Measurements from ENCODE around the gene GFY. TPM values are rescaled to one million over a fixed set of nuclear protein-coding genes. Genes with fewer than 3 reads are reported as not detected.

Gene GFY
- polyA plus RNA-seq, 2 donors = not detected

DNA sequence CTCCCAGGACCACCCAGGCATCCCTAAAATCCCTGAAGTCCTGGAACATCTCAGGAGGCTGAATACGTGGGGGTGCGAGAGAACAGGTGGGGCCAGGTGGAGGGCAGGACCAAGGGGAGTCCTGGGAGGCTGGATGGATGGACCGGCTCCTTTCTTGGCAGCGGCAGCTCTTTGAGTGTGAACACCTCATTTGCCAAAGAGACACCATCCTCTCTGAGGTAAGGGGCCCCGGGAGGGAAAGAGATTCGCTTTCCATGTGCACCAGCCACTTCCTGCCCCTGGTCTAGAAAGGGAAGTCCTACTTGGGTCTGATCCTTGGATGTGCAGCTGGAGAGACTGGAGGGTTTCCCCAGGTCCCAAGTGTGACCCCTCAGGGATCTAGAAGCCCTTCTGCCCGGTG, 18.1 kb upstream of the GFY start:
- Histone ChIP-seq H3K27me3 (ENCODE audit: control insufficient read depth in 1 of 2, insufficient read depth in 2 of 2, low read length in 2 of 2) (no peaks in the 10 kb centered on the region), H3K36me3 (ENCODE audit: control insufficient read depth in 2 of 2, insufficient read depth in 2 of 2, low read length in 1 of 2) (no peaks in the 10 kb centered on the region), H3K4me1 (ENCODE audit: control insufficient read depth in 2 of 2, insufficient read depth in 2 of 2, low read length in 1 of 2) (no peaks in the 10 kb centered on the region), H3K4me3 (ENCODE audit: low read depth in 1 of 2, low read length in 2 of 2) (no peak overlapping the region), H3K27ac (ENCODE audit: low read depth in 2 of 2, low read length in 1 of 2) (no peak overlapping the region), H3K9me3 (ENCODE audit: control insufficient read depth in 2 of 2, insufficient read depth in 1 of 2, low read depth in 1 of 2, low read length in 1 of 2) (no peaks in the 10 kb centered on the region)
- WGBS, 2 donors = 68 to 69% methylated on average over 7 of the region's 7 CpGs

DNA sequence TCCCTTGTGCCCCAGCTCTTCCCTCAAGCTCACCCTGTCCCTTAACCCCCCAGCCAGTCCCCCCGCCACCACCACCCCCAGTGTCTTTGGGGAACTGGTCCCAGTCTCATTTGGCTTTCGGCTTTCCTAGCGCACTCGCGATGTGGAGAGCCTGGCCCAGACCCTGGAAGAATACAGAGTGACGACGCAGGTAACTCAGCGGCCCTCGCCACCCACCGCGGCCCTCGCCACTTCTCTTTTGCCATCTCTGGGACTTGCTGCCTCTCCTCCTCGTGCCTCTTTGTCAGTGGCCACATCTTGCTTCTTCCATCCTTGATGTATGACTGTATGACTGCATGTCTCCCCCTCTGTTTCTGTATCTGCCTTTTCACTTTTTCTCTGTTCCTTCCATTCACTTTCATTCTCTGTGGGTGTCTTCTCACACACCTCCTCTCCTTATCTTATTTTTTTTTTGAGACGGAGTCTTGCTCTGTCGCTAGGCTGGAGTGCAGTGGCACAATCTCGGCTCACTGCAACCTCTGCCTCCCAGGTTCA, 17.6 kb upstream of the GFY start:
- no peak overlapping the region for H3K27ac ChIP-seq (ENCODE audit: low read depth in 2 of 2, low read length in 1 of 2)
- H3K4me3 ChIP-seq (ENCODE audit: low read depth in 1 of 2, low read length in 2 of 2) = no peak overlapping the region
- no peaks in the 10 kb centered on the region for H3K4me1 ChIP-seq (ENCODE audit: control insufficient read depth in 2 of 2, insufficient read depth in 2 of 2, low read length in 1 of 2)
- H3K27me3 ChIP-seq (ENCODE audit: control insufficient read depth in 1 of 2, insufficient read depth in 2 of 2, low read length in 2 of 2) = no peaks in the 10 kb centered on the region
- WGBS, 2 donors = 89 to 92% methylated on average over 16 of the region's 16 CpGs
- H3K36me3 ChIP-seq (ENCODE audit: control insufficient read depth in 2 of 2, insufficient read depth in 2 of 2, low read length in 1 of 2) = no peaks in the 10 kb centered on the region
- H3K9me3 ChIP-seq (ENCODE audit: control insufficient read depth in 2 of 2, insufficient read depth in 1 of 2, low read depth in 1 of 2, low read length in 1 of 2) = no peaks in the 10 kb centered on the region

DNA sequence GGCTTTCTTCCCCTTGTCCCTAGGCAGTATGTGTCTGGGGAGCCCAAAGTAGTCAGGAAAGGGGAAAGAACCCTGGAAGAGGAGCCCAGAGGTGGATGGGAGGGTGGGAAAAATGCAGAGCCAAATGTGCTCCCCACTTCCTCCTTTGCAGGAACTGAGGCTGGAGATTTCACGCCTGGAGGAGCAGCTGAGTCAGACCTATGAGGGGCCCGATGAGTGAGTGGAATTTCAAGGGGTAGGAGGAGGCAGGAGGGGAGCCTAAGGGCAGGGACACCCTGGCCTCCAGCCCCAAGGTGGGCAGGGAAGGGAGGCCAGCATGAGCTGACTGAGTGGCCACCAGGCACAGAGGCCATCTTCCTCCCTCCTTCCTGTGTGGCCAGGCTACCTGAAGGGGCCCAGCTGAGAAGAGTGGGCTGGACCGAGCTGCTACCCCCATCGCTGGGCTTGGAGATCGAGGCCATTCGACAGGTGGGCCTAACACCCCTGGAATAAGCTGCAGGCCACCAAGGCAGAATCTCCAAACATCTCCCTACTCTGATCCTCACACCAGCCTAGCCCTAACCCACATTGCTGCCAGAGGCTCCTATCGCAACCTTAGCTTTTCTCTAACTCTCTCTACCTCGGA, 16.3 kb upstream of the GFY start:
- no peaks in the 10 kb centered on the region for H3K36me3 ChIP-seq (ENCODE audit: control insufficient read depth in 2 of 2, insufficient read depth in 2 of 2, low read length in 1 of 2)
- WGBS, 2 donors = 71 to 74% methylated on average over 8 of the region's 8 CpGs
- no peaks in the 10 kb centered on the region for H3K9me3 ChIP-seq (ENCODE audit: control insufficient read depth in 2 of 2, insufficient read depth in 1 of 2, low read depth in 1 of 2, low read length in 1 of 2)
- no peak overlapping the region for H3K4me3 ChIP-seq (ENCODE audit: low read depth in 1 of 2, low read length in 2 of 2)
- H3K4me1 ChIP-seq (ENCODE audit: control insufficient read depth in 2 of 2, insufficient read depth in 2 of 2, low read length in 1 of 2) = no peaks in the 10 kb centered on the region
- no peaks in the 10 kb centered on the region for H3K27me3 ChIP-seq (ENCODE audit: control insufficient read depth in 1 of 2, insufficient read depth in 2 of 2, low read length in 2 of 2)
- H3K27ac ChIP-seq (ENCODE audit: low read depth in 2 of 2, low read length in 1 of 2) = no peak overlapping the region

DNA sequence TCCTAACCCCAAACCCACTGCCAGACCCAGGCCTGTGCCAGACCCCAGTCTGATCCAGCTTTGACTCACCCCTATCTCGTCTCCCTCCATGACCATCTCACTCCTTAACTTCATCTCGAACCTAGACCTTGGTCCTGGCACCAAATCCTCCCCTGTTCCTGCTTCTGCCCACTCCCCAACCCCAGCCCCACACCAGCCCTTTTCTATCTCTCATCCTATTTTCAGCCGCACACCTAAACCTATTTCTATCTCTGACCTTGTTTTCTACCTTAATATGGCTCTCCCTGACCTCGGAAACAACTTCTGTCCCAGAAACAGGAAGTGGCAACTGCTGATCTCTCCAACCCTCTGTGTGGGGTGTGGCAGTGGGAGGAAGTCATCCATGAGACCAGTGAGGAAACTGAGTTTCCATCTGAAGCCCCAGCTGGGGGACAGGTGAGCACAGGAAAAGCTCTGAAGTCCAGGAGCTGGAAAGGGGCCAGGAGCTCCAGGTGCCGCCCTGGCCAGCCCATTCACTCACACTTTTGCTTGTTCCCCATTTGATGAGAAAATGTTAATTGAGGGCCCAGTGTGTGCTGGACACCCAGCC, 15.7 kb upstream of the GFY start:
- 66 to 70% methylated on average over 5 of the region's 5 CpGs for WGBS, 2 donors
- Histone ChIP-seq H3K4me1 (ENCODE audit: control insufficient read depth in 2 of 2, insufficient read depth in 2 of 2, low read length in 1 of 2) (no peaks in the 10 kb centered on the region), H3K36me3 (ENCODE audit: control insufficient read depth in 2 of 2, insufficient read depth in 2 of 2, low read length in 1 of 2) (no peaks in the 10 kb centered on the region), H3K4me3 (ENCODE audit: low read depth in 1 of 2, low read length in 2 of 2) (no peak overlapping the region), H3K27ac (ENCODE audit: low read depth in 2 of 2, low read length in 1 of 2) (no peak overlapping the region), H3K9me3 (ENCODE audit: control insufficient read depth in 2 of 2, insufficient read depth in 1 of 2, low read depth in 1 of 2, low read length in 1 of 2) (no peaks in the 10 kb centered on the region), H3K27me3 (ENCODE audit: control insufficient read depth in 1 of 2, insufficient read depth in 2 of 2, low read length in 2 of 2) (no peaks in the 10 kb centered on the region)

DNA sequence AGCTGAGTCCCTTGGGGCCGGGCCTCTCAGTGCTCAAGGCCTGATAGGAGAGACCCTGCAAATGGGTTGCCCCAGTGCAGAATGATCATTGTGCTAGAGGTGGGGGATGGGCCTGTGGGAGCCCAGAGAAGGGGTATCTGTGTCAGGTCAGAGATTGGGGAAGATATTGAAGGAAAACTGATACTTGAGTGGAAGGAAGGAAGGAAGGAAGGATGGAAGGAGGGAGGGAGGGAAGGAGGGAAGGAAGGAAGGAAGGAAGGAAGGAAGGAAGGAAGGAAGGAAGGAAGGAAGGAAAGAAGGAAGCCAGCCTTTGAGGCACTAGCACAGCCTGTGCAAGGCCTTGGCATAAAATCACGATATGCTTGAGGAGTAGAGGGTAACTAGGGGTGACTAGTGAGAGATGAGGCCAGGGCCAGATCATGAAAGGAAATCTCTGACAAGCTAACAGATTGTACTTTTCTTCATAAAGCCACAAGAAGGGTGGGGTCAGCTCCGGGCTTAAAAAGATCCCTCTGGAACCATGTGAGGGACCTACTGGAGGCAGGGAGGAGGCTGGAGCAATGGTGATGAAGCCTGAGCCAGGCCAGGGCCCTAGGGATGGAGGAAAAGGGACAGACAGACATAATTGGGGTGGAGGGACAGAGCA, 13.4 kb upstream of the GFY start:
- no peaks in the 10 kb centered on the region for H3K27me3 ChIP-seq (ENCODE audit: control insufficient read depth in 1 of 2, insufficient read depth in 2 of 2, low read length in 2 of 2)
- H3K27ac ChIP-seq (ENCODE audit: low read depth in 2 of 2, low read length in 1 of 2) = no peak overlapping the region
- no peaks in the 10 kb centered on the region for H3K9me3 ChIP-seq (ENCODE audit: control insufficient read depth in 2 of 2, insufficient read depth in 1 of 2, low read depth in 1 of 2, low read length in 1 of 2)
- no peaks in the 10 kb centered on the region for H3K4me1 ChIP-seq (ENCODE audit: control insufficient read depth in 2 of 2, insufficient read depth in 2 of 2, low read length in 1 of 2)
- 74 to 76% methylated on average over 3 of the region's 3 CpGs for WGBS, 2 donors
- no peaks in the 10 kb centered on the region for H3K36me3 ChIP-seq (ENCODE audit: control insufficient read depth in 2 of 2, insufficient read depth in 2 of 2, low read length in 1 of 2)
- no peak overlapping the region for H3K4me3 ChIP-seq (ENCODE audit: low read depth in 1 of 2, low read length in 2 of 2)

- Histone ChIP-seq H3K27ac (ENCODE audit: low read depth in 2 of 2, low read length in 1 of 2) (no peak overlapping the region), H3K9me3 (ENCODE audit: control insufficient read depth in 2 of 2, insufficient read depth in 1 of 2, low read depth in 1 of 2, low read length in 1 of 2) (no peaks in the 10 kb centered on the region), H3K4me1 (ENCODE audit: control insufficient read depth in 2 of 2, insufficient read depth in 2 of 2, low read length in 1 of 2) (no peaks in the 10 kb centered on the region), H3K36me3 (ENCODE audit: control insufficient read depth in 2 of 2, insufficient read depth in 2 of 2, low read length in 1 of 2) (no peaks in the 10 kb centered on the region), H3K27me3 (ENCODE audit: control insufficient read depth in 1 of 2, insufficient read depth in 2 of 2, low read length in 2 of 2) (no peaks in the 10 kb centered on the region), H3K4me3 (ENCODE audit: low read depth in 1 of 2, low read length in 2 of 2) (no peak overlapping the region)
- WGBS, 2 donors = 68 to 74% methylated on average over 9 of the region's 9 CpGs
Measured at GRCh38 chr19:49413348-49413747, 11.8 kb upstream of the GFY start.

GRCh38 chr19:49414256-49414655, 10.9 kb upstream of the GFY start:
- WGBS, 2 donors = 89 to 91% methylated on average over 3 of the region's 3 CpGs
- Histone ChIP-seq H3K4me3 (ENCODE audit: low read depth in 1 of 2, low read length in 2 of 2) (no peak overlapping the region), H3K36me3 (ENCODE audit: control insufficient read depth in 2 of 2, insufficient read depth in 2 of 2, low read length in 1 of 2) (no peaks in the 10 kb centered on the region), H3K9me3 (ENCODE audit: control insufficient read depth in 2 of 2, insufficient read depth in 1 of 2, low read depth in 1 of 2, low read length in 1 of 2) (no peaks in the 10 kb centered on the region), H3K27me3 (ENCODE audit: control insufficient read depth in 1 of 2, insufficient read depth in 2 of 2, low read length in 2 of 2) (no peaks in the 10 kb centered on the region), H3K4me1 (ENCODE audit: control insufficient read depth in 2 of 2, insufficient read depth in 2 of 2, low read length in 1 of 2) (no peaks in the 10 kb centered on the region), H3K27ac (ENCODE audit: low read depth in 2 of 2, low read length in 1 of 2) (no peak overlapping the region)

DNA sequence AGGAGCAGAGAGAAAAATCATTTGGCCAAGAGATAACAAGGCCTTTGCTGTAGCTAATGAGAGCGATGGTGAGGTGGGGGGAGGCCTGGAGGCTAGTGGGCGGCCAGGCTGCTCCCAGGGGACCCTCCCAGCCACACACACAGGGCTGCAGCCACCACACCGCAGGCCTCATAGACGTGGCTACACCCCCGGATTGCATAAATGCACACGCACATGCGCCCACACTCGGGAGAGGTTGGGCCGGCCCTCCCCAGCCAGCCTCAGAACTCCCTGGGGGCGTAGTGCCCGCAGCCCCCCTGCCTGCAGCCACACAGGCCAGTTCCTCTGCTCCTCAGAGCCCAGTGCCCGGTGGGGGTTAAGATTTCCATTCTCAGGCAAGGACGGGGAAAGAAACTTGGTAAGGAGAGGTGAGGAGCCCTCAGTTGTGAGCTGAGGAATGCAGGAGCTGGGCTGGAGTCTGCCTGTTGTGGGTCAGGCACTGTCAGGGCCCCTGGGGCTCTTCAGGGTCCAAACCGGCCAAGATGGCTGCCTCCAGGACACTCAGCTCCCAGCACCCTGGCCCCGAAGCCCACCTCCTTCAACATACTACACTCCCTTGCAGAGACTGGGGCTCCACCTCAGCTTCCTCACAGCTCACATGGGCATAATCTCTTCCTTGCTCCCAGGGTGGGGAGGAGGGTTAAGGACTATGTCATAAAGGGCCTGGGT, 9.9 kb upstream of the GFY start:
- Histone ChIP-seq H3K27ac (ENCODE audit: low read depth in 2 of 2, low read length in 1 of 2) (no peak overlapping the region), H3K36me3 (ENCODE audit: control insufficient read depth in 2 of 2, insufficient read depth in 2 of 2, low read length in 1 of 2) (no peaks in the 10 kb centered on the region), H3K4me3 (ENCODE audit: low read depth in 1 of 2, low read length in 2 of 2) (no peak overlapping the region), H3K9me3 (ENCODE audit: control insufficient read depth in 2 of 2, insufficient read depth in 1 of 2, low read depth in 1 of 2, low read length in 1 of 2) (no peaks in the 10 kb centered on the region), H3K4me1 (ENCODE audit: control insufficient read depth in 2 of 2, insufficient read depth in 2 of 2, low read length in 1 of 2) (no peaks in the 10 kb centered on the region), H3K27me3 (ENCODE audit: control insufficient read depth in 1 of 2, insufficient read depth in 2 of 2, low read length in 2 of 2) (no peaks in the 10 kb centered on the region)
- WGBS, 2 donors = 61% methylated on average over 15 of the region's 15 CpGs

- 75 to 76% methylated on average over 2 of the region's 2 CpGs for WGBS, 2 donors
- Histone ChIP-seq H3K4me3 (ENCODE audit: low read depth in 1 of 2, low read length in 2 of 2) (no peak overlapping the region), H3K9me3 (ENCODE audit: control insufficient read depth in 2 of 2, insufficient read depth in 1 of 2, low read depth in 1 of 2, low read length in 1 of 2) (no peaks in the 10 kb centered on the region), H3K36me3 (ENCODE audit: control insufficient read depth in 2 of 2, insufficient read depth in 2 of 2, low read length in 1 of 2) (no peaks in the 10 kb centered on the region), H3K27me3 (ENCODE audit: control insufficient read depth in 1 of 2, insufficient read depth in 2 of 2, low read length in 2 of 2) (no peaks in the 10 kb centered on the region), H3K4me1 (ENCODE audit: control insufficient read depth in 2 of 2, insufficient read depth in 2 of 2, low read length in 1 of 2) (no peaks in the 10 kb centered on the region), H3K27ac (ENCODE audit: low read depth in 2 of 2, low read length in 1 of 2) (no peak overlapping the region)
Measured at GRCh38 chr19:49415810-49416200, 9.4 kb upstream of the GFY start.

Measured in esophagus (tissue), 2 donors.